MG63 (cell line): ENCODE measurements around the gene RALGDS. TPM values are rescaled to one million over a fixed set of nuclear protein-coding genes. Genes with fewer than 3 reads are reported as not detected.

Experiments used
- DNase-seq: peaks from one replicate; pipeline ENCODE4 v3.0.0-alpha.2; 2020
- H3K27me3 ChIP-seq: fragments of 250-450 bp; sonication (Bioruptor Pico); 2 replicates; pipeline ENCODE4 v1.5.1; 2020; ENCODE audit warnings: mild to moderate bottlenecking, moderate library complexity
- H3K36me3 ChIP-seq: fragments of 250-450 bp; sonication (Bioruptor Pico); 2 replicates; pipeline ENCODE4 v1.5.1; 2020; ENCODE audit warnings: mild to moderate bottlenecking, moderate library complexity
- H3K4me3 ChIP-seq: fragments of 250-450 bp; sonication (Bioruptor Pico); 2 replicates; pipeline ENCODE4 v1.5.1; 2020; ENCODE audit warnings: mild to moderate bottlenecking, moderate library complexity
- H3K9me3 ChIP-seq: fragments of 250-450 bp; sonication (Bioruptor Pico); 2 replicates; pipeline ENCODE4 v1.5.1; 2020; ENCODE audit warnings: mild to moderate bottlenecking, moderate library complexity
- total RNA-seq: library from RNA; depleted of rRNA; stranded (reverse); fragments of >200 nt; shearing (Covaris generic); gene quantifications from 2 replicates; pipeline ENCODE4 v1.2.3, GENCODE V29; 2014; ENCODE audit warnings: low replicate concordance

RALGDS gene
- total RNA-seq, 1 experiment from 2014 or later: 21.4 TPM

DNA sequence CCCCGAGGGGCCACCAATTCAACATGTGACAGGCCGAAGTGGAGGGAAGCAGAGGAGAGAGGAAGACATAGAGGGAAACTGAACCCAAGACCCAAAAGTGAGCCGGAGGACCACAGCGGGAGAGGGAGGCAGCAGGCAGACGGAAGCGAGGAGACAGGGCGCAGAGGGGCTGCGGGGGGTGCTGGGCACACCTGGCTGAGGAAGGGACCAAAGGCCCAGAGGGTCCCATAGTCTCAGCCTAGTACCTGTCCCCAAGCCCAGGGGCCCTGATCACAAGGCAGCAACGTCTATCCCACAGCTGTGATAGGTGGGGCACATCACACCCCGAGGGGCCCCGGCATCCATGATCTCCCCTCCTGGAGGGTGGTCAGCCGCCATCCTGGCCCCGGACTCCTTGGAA is 7.1 kb upstream of the RALGDS start:
- H3K27me3 ChIP-seq: no peaks in the 10 kb centered on the region
- no peaks in the 10 kb centered on the region for H3K9me3 ChIP-seq
- DNase-seq: no peak
- no peak overlapping the region for H3K4me3 ChIP-seq
- no peaks in the 10 kb centered on the region; the same call in 1 of the 2 replicates for H3K36me3 ChIP-seq

DNA sequence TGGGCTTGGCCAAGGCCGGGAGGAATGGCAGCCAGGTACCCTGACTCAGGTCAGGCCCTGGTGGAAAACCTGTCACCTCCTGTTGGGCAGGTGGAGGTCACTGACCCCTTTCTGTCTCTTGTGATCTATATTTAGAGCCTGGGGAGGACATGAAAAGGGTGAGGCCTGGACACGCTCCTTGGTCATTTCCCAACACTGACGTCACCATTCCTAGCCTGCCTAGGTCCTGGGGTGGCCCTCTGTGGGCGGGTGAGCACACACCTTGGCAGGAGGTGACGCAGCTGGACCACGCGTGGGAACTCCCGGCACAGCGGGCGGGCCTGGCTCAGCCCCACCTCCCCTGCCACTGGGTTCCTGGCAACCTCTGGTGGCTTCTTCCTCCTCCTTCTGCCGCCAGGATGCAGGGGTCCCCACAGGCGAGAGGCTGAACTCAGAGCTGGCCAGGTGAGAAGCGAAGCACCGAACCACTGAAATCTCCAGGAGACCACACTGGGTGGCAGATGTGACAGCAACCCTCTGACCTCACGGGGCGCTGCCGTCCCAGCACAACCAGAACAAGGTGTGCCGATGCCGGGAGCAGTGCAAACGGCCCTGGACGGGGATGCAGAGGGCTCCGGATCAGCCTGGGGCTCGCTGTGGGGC is 6.4 kb upstream of the RALGDS start:
- no peak for DNase-seq
- Histone ChIP-seq H3K27me3 (no peaks in the 10 kb centered on the region), H3K36me3 (no peaks in the 10 kb centered on the region), H3K4me3 (no peak overlapping the region), H3K9me3 (no peaks in the 10 kb centered on the region)

GRCh38 chr9:133126697-133127339 is 5.8 kb upstream of the RALGDS start:
- Histone ChIP-seq H3K27me3 (no peaks in the 10 kb centered on the region), H3K4me3 (no peak overlapping the region), H3K9me3 (no peaks in the 10 kb centered on the region), H3K36me3 (no peaks in the 10 kb centered on the region)
- DNase-seq: no peak

- Histone ChIP-seq H3K36me3 (no peaks in the 10 kb centered on the region), H3K27me3 (no peaks in the 10 kb centered on the region), H3K9me3 (no peaks in the 10 kb centered on the region), H3K4me3 (no peak overlapping the region)
- peak; percentile 57 for DNase-seq
Measured at GRCh38 chr9:133125941-133126696, 5.1 kb upstream of the RALGDS start.

- H3K36me3 ChIP-seq: no peaks in the 10 kb centered on the region
- H3K9me3 ChIP-seq: no peaks in the 10 kb centered on the region
- H3K27me3 ChIP-seq: no peaks in the 10 kb centered on the region
- no peak for DNase-seq
- no peak overlapping the region for H3K4me3 ChIP-seq
Measured at GRCh38 chr9:133124907-133125275, 3.9 kb upstream of the RALGDS start.

DNA sequence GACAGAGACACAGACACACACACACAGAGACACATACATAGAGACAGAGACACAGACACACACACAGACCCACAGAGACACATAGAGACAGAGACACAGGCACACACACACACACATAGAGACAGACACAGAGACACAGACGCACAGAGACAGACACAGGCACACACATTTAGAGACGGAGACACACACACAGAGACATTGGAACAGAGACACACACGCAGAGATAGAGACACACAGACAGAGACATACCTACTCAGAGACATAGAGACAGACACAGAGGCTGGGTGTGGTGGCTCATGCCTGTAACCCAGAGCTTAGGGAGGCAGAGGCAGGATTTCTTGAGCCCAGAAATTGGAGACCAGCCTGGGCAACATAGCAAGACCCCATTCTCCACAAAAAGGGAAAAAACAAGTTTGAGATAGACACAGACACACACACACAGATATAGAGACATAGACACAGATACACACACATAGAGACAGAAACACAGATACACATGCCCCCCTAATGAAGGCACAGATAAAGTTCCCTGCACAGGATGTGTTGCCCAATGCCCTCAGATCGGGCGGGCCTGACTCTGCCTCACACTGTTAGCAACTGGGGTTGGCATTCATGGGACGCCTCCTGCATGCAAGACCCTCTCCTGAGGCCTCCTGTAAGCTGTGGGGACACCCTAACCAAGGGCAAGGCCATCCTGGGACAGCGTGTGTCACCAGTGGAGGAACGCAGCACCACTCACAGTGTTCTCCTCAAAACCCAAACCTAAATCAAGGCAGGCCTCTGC is 3.3 kb upstream of the RALGDS start:
- H3K36me3 ChIP-seq: no peaks in the 10 kb centered on the region
- no peak for DNase-seq
- no peak overlapping the region for H3K4me3 ChIP-seq

GRCh38 chr9:133122935-133123611 is 2.0 kb upstream of the RALGDS start:
- Histone ChIP-seq H3K27me3 (no peaks in the 10 kb centered on the region), H3K9me3 (no peaks in the 10 kb centered on the region), H3K36me3 (peaks cover 2% of the 10 kb centered on the region; the same call in 1 of the 2 replicates), H3K4me3 (no peak overlapping the region)
- no peak for DNase-seq

More for the DNA sequence above, 3.3 kb upstream of the RALGDS start:
- Histone ChIP-seq H3K9me3 (no peaks in the 10 kb centered on the region), H3K27me3 (no peaks in the 10 kb centered on the region)

DNA sequence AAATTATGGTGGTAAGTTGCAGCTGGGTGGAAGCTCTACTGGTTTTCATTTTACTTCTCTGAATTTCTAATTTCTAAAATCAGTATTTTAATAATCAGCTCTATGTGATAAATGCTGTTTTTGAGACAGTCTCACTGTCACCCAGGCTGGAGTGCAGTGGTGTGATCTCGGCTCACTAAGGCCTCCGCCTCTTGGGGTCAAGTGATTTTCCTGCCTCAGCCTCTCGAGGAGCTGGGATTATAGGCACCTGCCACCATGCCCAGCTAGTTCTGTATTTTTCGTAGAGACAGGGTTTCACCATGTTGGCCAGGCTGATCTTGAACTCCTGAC is 1.5 kb upstream of the RALGDS start:
- peaks cover 2% of the 10 kb centered on the region; the same call in 1 of the 2 replicates for H3K36me3 ChIP-seq
- no peak overlapping the region for H3K4me3 ChIP-seq
- H3K27me3 ChIP-seq: no peaks in the 10 kb centered on the region
- DNase-seq: no peak
- H3K9me3 ChIP-seq: no peaks in the 10 kb centered on the region

DNA sequence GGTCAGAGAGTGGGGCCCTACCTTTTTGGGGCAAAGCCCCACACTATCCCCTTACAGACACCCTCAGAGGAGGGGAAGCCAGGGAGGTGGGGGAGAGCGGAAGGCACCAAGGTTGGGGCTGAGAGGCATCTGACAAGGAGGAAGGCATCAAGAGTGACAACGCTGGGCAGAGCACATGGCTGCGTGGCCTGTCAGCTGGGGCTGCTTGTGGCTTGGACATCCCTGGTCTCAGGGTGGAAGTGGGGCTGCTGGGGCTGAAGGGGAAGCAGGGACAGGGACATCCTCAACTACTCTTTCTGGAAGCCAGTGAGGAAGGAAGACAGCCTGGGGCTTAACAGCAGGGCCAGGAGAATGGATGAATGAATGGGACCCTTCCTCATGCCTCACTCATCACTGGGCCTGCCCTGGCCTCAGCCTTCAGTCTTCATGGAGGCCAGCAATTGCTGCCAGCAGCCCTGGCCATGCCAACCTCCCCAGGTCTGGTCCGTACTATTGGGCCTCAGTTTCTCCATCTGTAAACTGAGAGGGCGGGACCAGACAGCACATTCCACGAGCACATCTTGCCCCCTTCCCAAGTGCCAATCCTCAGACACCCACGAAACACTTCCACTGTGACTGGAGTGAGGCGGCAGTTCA is 993 bp upstream of the RALGDS start:
- DNase-seq: no peak
- peaks cover 2% of the 10 kb centered on the region; the same call in 1 of the 2 replicates for H3K36me3 ChIP-seq
- H3K4me3 ChIP-seq: no peak overlapping the region
- no peaks in the 10 kb centered on the region for H3K27me3 ChIP-seq
- no peaks in the 10 kb centered on the region for H3K9me3 ChIP-seq

- H3K27me3 ChIP-seq: no peaks in the 10 kb centered on the region
- peaks cover 5% of the 10 kb centered on the region; the same call in 1 of the 2 replicates for H3K36me3 ChIP-seq
- no peak for DNase-seq
- no peaks in the 10 kb centered on the region for H3K9me3 ChIP-seq
- peak overlapping the region; percentile 63 for H3K4me3 ChIP-seq
Measured at GRCh38 chr9:133120501-133121197, 391 bp downstream of the RALGDS start.

- Histone ChIP-seq H3K4me3 (peak overlapping the region; percentile 63), H3K27me3 (no peaks in the 10 kb centered on the region), H3K9me3 (no peaks in the 10 kb centered on the region), H3K36me3 (peaks cover 5% of the 10 kb centered on the region; the same call in 1 of the 2 replicates)
- peak; percentile 55 for DNase-seq
Measured at GRCh38 chr9:133119846-133120500, 1.1 kb downstream of the RALGDS start.

DNA sequence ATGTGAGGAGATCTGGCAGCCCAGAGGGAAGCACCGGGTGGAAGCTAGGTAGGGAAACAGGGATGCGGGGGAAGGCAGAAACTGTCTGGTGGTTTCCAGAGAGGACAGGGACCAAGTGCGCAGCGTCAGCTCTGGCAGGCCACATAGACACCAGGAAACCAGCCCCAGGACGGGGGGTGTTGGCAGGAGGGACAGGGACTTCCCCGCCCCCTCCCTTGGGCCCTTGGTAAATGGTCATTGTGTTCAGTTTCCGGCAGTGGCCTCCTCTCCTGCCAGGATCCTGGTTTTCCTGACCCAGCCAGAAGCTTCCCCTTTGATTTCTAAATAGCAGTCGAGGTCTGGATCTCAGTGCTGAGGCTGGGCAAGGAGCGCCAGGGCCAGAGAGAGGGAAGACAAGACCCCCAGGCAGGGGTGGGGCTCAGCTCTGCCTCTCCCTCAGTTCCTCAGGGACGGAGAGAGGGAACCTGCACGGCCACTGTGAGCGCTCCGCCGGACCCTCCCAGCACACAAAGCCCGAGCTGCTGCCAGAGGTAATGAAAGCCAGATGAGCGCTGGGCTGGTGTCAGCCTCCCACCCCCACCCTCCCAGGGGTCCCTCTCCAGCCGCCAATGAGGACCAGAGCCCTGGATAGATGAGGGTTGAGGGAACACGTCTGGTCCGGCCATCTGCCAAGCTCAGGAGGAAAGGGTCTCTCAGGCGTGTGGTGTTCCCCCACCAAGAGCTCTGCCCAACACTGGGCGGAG is 1.8 kb downstream of the RALGDS start:
- H3K9me3 ChIP-seq: no peaks in the 10 kb centered on the region
- DNase-seq: no peak
- peak overlapping the region; percentile 63 for H3K4me3 ChIP-seq
- H3K36me3 ChIP-seq: peaks cover 8% of the 10 kb centered on the region; the same call in 1 of the 2 replicates
- H3K27me3 ChIP-seq: no peaks in the 10 kb centered on the region

DNA sequence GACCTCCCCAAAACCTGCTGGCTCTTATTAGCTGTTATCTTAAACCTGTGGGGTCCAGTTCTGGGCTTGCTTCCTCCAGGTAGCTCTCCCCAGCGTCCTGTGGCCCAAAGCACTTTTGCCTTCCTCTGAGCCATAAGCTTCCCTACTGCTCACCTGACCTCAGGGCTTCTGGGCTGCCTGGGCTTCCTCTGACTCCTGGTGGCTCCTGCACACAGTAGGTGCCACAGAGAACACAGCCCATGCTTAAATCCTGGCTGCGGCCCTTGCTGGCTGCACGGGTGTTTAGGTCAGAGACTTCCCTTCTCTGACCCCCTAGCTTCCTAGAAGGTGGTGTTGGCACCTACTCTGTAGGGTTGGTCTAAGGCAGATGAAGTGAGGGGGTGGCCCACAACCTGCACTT is 2.5 kb downstream of the RALGDS start:
- Histone ChIP-seq H3K27me3 (no peaks in the 10 kb centered on the region), H3K36me3 (peaks cover 8% of the 10 kb centered on the region; the same call in 1 of the 2 replicates), H3K9me3 (no peaks in the 10 kb centered on the region), H3K4me3 (no peak overlapping the region)
- no peak for DNase-seq

- peaks cover 8% of the 10 kb centered on the region; the same call in 1 of the 2 replicates for H3K36me3 ChIP-seq
- no peak for DNase-seq
- no peaks in the 10 kb centered on the region for H3K27me3 ChIP-seq
Measured at GRCh38 chr9:133118179-133118520, 2.9 kb downstream of the RALGDS start.

More at GRCh38 chr9:133118179-133118520, 2.9 kb downstream of the RALGDS start:
- Histone ChIP-seq H3K9me3 (no peaks in the 10 kb centered on the region), H3K4me3 (no peak overlapping the region)
